ENCODE measurements around the gene FAR1.

DNA sequence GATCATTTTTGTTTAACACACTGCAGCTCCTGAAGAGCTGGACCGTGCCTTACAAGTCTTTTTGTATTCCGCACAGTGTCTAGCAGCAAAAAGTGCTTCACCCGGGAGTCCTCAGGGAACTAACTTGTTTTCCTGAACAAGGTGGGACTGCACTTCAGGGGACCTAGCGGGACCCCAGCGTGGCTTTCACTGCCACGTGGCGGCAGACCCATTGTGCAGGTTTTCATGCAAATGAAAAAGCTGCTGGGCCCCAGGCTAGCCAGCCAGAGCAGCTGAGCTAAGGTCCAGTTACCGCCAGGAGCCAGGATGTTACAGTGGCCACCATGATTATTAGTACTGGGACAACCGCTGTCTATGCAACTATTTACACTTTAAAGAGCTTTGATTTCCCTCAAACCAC, 90.6 kb downstream of the FAR1 start:
- TF ChIP-seq, protein P1, sequence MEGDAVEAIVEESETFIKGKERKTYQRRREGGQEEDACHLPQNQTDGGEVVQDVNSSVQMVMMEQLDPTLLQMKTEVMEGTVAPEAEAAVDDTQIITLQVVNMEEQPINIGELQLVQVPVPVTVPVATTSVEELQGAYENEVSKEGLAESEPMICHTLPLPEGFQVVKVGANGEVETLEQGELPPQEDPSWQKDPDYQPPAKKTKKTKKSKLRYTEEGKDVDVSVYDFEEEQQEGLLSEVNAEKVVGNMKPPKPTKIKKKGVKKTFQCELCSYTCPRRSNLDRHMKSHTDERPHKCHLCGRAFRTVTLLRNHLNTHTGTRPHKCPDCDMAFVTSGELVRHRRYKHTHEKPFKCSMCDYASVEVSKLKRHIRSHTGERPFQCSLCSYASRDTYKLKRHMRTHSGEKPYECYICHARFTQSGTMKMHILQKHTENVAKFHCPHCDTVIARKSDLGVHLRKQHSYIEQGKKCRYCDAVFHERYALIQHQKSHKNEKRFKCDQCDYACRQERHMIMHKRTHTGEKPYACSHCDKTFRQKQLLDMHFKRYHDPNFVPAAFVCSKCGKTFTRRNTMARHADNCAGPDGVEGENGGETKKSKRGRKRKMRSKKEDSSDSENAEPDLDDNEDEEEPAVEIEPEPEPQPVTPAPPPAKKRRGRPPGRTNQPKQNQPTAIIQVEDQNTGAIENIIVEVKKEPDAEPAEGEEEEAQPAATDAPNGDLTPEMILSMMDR (IDR thresholded peaks at IDR 0.05), result no peak
- TF ChIP-seq POLR2A (IDR thresholded peaks at IDR 0.05), result no peak
